Astrocyte of the spinal cord (primary cell): ENCODE results near the gene TMEM151B.
"Not testable (repeated sequence)": the region's sequence is repeated elsewhere in the genome, so short reads cannot be mapped to it uniquely, and the experiment has no call there.

ENCODE experiments used
- DNase-seq: peaks from one replicate; pipeline ENCODE4 v3.0.0; 2011; ENCODE audit warnings: low read depth, low spot score
- H3K4me3 ChIP-seq: 2 replicates; pipeline ENCODE4 v1.5.1; 2011; ENCODE audit warnings: low read depth, mild to moderate bottlenecking, low read length, moderate library complexity
- in situ Hi-C: cut with HindIII; loops from 2 replicates; pipeline ENCODE4 v1.10.0; 2017; ENCODE audit warnings: low sequenced_read_pairs
- TF ChIP-seq, protein P1 (sequence below): IDR thresholded peaks from 2 replicates; pipeline ENCODE4 v1.5.1; 2012; ENCODE audit warnings: low read depth, mild to moderate bottlenecking, low read length, inconsistent platforms

TMEM151B gene

DNA sequence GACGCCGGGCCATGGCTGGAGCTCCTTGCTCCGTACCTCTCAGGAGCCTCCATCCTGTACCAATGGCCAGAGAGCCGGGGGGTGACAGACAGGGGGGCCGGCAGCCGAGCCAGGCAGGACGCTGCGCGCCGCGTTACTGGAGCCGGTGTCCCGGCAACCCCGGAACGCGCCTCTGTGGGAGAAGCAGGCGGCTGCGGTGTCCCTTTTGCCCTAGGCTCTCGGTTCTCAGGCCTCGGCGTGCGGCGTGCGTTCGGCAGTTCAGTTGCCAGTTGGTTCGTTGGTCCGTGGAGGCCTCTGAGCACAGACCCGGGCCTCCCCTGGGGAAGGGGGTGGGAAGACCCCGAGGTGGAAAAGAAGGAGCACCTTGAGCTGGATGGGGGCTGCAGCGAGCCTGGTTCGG lies 72.2 kb downstream of the TMEM151B start, which contains the start of gene SPATS1:
Gene SPATS1, plus strand, starts transcription at position 162 of the 400 bp plus-strand sequence. CDS start 446 bp downstream, outside the sequence.
- TF ChIP-seq, protein P1, sequence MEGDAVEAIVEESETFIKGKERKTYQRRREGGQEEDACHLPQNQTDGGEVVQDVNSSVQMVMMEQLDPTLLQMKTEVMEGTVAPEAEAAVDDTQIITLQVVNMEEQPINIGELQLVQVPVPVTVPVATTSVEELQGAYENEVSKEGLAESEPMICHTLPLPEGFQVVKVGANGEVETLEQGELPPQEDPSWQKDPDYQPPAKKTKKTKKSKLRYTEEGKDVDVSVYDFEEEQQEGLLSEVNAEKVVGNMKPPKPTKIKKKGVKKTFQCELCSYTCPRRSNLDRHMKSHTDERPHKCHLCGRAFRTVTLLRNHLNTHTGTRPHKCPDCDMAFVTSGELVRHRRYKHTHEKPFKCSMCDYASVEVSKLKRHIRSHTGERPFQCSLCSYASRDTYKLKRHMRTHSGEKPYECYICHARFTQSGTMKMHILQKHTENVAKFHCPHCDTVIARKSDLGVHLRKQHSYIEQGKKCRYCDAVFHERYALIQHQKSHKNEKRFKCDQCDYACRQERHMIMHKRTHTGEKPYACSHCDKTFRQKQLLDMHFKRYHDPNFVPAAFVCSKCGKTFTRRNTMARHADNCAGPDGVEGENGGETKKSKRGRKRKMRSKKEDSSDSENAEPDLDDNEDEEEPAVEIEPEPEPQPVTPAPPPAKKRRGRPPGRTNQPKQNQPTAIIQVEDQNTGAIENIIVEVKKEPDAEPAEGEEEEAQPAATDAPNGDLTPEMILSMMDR = no peak
- in situ Hi-C loops = no loop called here
- H3K4me3 ChIP-seq = no peak within 1 kb of the TSS
- no peak for DNase-seq

DNA sequence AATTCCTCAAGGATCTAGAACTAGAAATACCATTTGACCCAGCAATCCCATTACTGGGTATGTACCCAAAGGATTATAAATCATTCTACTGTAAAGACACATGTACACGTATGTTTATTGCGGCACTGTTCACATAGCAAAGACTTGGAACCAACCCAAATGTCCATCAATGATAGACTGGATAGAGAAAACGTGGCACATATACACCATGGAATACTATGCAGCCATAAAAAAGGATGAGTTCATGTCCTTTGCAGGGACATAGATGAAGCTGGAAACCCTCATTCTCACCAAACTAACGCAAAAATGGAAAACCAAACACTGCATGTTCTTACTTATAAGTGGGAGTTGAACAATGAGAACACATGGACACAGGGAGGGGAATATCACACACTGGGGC lies 76.6 kb downstream of the TMEM151B start:
- in situ Hi-C loops, DNase-seq, H3K4me3 ChIP-seq: not testable (repeated sequence)

DNA sequence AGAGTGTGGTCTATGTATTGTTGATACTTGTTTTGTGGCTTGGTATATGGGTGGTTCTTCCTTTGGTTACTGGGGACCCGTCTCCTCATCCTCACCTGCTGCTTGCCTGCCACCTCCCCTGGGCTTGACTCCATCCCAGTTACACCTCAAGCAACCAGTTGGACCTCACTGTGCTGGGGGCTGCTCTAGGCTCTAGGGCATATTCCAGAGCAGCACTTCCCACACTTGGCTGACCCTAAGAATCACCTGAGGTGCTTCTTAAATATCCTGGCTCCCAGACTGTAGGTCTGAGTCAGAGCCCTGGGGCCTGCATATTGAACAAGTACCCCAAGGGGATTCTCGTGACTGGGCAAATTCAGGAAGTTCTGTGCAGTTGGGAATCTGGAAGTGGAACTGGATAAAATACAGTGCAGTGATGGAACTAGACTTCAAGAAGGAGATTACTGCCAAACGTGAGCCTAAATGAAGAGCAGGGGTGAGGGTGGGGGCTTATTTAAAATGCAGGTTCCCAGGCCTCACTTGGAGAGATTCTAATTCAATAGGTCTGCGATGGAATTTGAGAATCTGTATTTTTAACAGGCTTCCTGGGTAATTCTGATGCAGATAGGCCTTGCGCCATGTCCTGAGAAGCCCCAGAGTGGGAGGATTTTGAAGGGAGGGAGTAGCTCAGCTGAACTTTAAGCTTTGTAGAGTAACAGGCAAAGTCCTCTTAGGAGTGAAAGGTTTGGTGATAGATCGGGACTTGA lies 79.8 kb downstream of the TMEM151B start:
- in situ Hi-C loops = no loop called here
- DNase-seq = no peak
- H3K4me3 ChIP-seq = no peak overlapping the region
- TF ChIP-seq, protein P1 = no peak

DNA sequence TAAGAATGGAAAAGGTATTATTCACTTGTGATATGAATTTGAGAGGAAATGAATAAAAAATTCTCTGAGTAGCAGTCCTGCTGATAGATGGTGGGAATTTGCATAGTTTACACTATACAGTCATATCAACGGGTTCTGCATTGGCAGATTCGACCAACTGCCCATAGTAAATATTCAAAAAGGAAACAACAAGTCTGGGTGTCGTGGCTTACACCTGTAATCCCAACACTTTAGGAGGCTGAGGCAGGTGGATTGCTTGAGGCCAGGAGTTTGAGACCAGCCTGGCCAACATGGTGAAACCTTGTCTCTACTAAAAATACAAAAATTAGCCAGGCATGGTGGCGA lies 80.4 kb downstream of the TMEM151B start:
- in situ Hi-C loops, DNase-seq, H3K4me3 ChIP-seq: not testable (repeated sequence)

DNA sequence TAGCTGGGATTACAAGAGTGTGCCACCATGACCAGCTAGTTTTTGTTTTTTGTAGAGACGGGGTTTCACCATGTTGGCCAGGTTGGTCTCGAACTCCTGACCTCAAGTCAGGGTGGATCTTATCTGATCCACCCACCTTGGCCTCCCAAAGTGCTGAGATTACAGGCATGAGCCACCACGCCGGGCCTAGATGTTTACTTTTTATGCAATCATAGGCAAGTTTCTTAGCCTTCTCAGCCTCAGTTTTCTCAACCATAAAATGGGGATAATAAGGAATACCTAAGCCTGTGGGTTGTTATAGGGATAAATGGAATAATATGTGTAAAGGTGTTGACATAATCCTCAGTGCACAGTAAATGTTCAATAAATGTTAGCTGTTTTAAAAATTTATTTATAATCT lies 82.0 kb downstream of the TMEM151B start:
- in situ Hi-C loops = no loop called here
- DNase-seq = no peak
- H3K4me3 ChIP-seq = no peak overlapping the region
- TF ChIP-seq, protein P1 = no peak

DNA sequence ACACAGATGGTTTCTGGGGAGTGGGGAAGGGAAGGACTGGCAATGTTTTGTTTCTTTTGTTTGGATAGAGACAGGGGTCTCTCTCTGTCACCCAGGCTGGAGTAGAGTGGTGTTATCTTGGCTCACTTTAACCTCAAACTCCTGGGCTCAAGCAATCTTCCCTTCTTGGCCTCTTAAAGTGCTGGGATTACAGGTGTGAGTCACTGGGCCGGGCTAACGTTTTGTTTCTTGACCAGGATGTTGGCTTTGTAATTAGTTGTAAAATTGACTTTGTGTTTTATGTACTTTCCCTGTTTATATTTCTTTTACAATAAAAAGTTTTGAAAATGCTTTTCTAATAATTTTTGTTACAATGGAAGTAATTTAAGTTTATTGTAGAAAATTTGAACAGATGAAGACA lies 83.1 kb downstream of the TMEM151B start:
- in situ Hi-C loops = no loop called here
- DNase-seq = no peak
- no peak overlapping the region for H3K4me3 ChIP-seq
- TF ChIP-seq, protein P1 = no peak

DNA sequence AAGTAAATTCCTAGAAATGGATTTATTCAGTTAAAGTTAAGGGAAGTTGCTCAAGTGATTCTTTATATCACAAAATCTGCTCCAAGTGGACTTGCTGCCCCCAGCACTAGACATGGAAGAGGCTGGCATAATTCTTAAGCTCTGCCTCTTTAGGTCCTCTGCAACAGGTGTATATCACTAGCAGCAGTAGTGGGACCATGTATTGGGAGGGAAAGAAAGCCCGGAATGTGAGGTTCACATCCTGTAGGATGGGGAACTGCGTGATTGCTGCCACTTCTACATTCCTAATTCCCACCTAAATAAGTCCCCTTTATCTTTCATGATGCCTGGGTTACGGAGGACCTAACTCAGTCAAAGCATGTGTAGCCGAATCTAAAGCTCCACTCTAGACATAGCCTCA lies 85.4 kb downstream of the TMEM151B start:
- no peak for DNase-seq
- TF ChIP-seq, protein P1 = no peak
- in situ Hi-C loops = no loop called here
- H3K4me3 ChIP-seq = no peak overlapping the region

DNA sequence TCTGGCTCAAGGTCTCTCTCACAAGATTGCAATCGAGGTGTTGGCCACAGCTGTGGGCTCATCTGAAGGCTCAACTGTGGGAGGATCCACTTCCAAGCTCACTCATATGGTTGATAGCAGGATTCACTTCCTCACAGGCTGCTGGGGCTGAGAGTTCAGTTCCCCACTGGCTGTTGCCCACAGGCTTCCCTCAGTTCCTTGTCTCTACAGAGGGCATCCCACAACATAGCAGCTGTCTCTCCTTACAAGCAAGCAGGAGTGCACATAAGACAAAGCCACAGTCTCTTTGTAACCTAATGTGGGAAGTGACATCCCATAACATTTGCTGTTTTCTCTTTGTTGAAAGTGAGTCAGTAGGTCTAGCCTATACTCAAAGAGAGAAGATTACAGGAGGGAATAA lies 86.2 kb downstream of the TMEM151B start:
- TF ChIP-seq, protein P1 = no peak
- no peak for DNase-seq
- in situ Hi-C loops = no loop called here
- H3K4me3 ChIP-seq = no peak overlapping the region
